LNCaP clone FGC (cell line): ENCODE measurements around the gene SERHL2.

Experiments used
- DNase-seq: peaks from one replicate; pipeline ENCODE4 v3.0.0-alpha.2; 2011; ENCODE audit warnings: low read depth
- H3K4me3 ChIP-seq: 2 replicates; pipeline ENCODE4 v1.5.1; 2011; ENCODE audit warnings: mild to moderate bottlenecking, low read depth, low read length, control low read depth
- CTCF ChIP-seq: IDR thresholded peaks from 2 replicates; pipeline ENCODE4 v1.5.1; 2012; ENCODE audit warnings: mild to moderate bottlenecking; ENCODE audit not compliant: control insufficient read depth, insufficient read depth; ENCODE audit errors: extremely low read depth

SERHL2 gene

GRCh38 chr22:42608136-42608822, 54.5 kb downstream of the SERHL2 start:
- no peak overlapping the region for H3K4me3 ChIP-seq
- DNase-seq, result no peak
- TF ChIP-seq CTCF, result no peak

- TF ChIP-seq CTCF, result no peak
- no peak overlapping the region for H3K4me3 ChIP-seq
- no peak for DNase-seq
These were observed 55.1 kb downstream of the SERHL2 start for GRCh38 chr22:42608823-42609361.

GRCh38 chr22:42610186-42610585, 56.4 kb downstream of the SERHL2 start:
- no peak for DNase-seq
- no peak overlapping the region for H3K4me3 ChIP-seq
- no peak for TF ChIP-seq CTCF

- DNase-seq, result no peak
- no peak overlapping the region for H3K4me3 ChIP-seq
- no peak for TF ChIP-seq CTCF
These were observed 57.3 kb downstream of the SERHL2 start for GRCh38 chr22:42611051-42611450.

GRCh38 chr22:42612336-42612735, 58.6 kb downstream of the SERHL2 start:
- TF ChIP-seq CTCF, result no peak
- no peak overlapping the region for H3K4me3 ChIP-seq
- no peak for DNase-seq

GRCh38 chr22:42613872-42614301, 60.1 kb downstream of the SERHL2 start:
- no peak for TF ChIP-seq CTCF
- peak overlapping the region; percentile 60 for H3K4me3 ChIP-seq
- DNase-seq, result no peak

- H3K4me3 ChIP-seq, result peak within 1 kb of the TSS; percentile 60
- peak; percentile 32; the same call in 1 of the 2 replicates for TF ChIP-seq CTCF
- peak; percentile 93 for DNase-seq
These were observed 60.7 kb downstream of the SERHL2 start, which contains the start of gene POLDIP3 for GRCh38 chr22:42614312-42615091. Gene POLDIP3, minus strand, starts transcription at chr22:42614883. Its CDS starts 26 bp downstream, at chr22:42614857.
